Spleen (tissue), 11 donors: ENCODE data around the gene ANKS3. TPM values are rescaled to one million over a fixed set of nuclear protein-coding genes. Genes with fewer than 3 reads are reported as not detected.

Experiments
- DNase-seq: peaks from one replicate; pipeline ENCODE4 v3.0.0-alpha.2; 2020
- H3K27ac ChIP-seq, 8 donors: fragments of 200-600 bp; sonication (generic) in 7 of 8; 1 replicate in 4 of 8; 2 replicates in 4 of 8; pipeline versions ENCODE4 v1.5.0 to v1.8.0; 2016 to 2021; ENCODE audit warnings: inconsistent platforms in 4 of 8, mild to moderate bottlenecking in 4 of 8, moderate library complexity in 1 of 8
- H3K27me3 ChIP-seq, 7 donors: fragments of 200-600 bp; sonication (generic) in 6 of 7; replicated peaks in 1 of 7; 1 replicate in 4 of 7; 2 replicates in 3 of 7; pipeline versions ENCODE4 v1.5.0 to v1.8.0; 2016 to 2021; ENCODE audit warnings: inconsistent platforms in 3 of 7, mild to moderate bottlenecking in 1 of 7
- H3K36me3 ChIP-seq, 6 donors: fragments of 200-600 bp; sonication (generic) in 5 of 6; 1 replicate in 4 of 6; 2 replicates in 2 of 6; pipeline versions ENCODE4 v1.5.0 to v1.8.0; 2016 to 2021; ENCODE audit warnings: inconsistent platforms in 2 of 6
- H3K4me1 ChIP-seq, 6 donors: fragments of 200-600 bp; sonication (generic) in 5 of 6; 1 replicate in 3 of 6; 2 replicates in 3 of 6; pipeline versions ENCODE4 v1.5.0 to v1.8.0; 2016 to 2021; ENCODE audit warnings: inconsistent platforms in 3 of 6
- H3K4me3 ChIP-seq, 8 donors: fragments of 200-600 bp; sonication (generic) in 7 of 8; 1 replicate in 4 of 8; 2 replicates in 4 of 8; pipeline versions ENCODE4 v1.5.0 to v1.8.0; 2016 to 2021; ENCODE audit warnings: inconsistent platforms in 4 of 8, mild to moderate bottlenecking in 4 of 8, moderate library complexity in 2 of 8
- H3K9me3 ChIP-seq, 8 donors: fragments of 200-600 bp; sonication (generic) in 7 of 8; 1 replicate in 4 of 8; 2 replicates in 4 of 8; pipeline versions ENCODE4 v1.5.0 to v1.8.0; 2016 to 2021; ENCODE audit warnings: inconsistent platforms in 4 of 8
- CTCF ChIP-seq, 11 experiments: fragments of 200-600 bp in 7 of 11; fragments of 450-650 bp in 4 of 11; sonication (generic) in 4 of 11; IDR thresholded peaks in 8 of 11; conservative IDR thresholded peaks in 3 of 11; 1 replicate in 7 of 11; 2 replicates in 4 of 11; pipeline versions ENCODE4 v1.4.0 to v1.8.0; 2016 to 2021; ENCODE audit warnings: antibody characterized with exemption in 11 of 11, inconsistent platforms in 4 of 11, mild to moderate bottlenecking in 1 of 11
- POLR2A ChIP-seq, 3 donors: fragments of 450-650 bp; IDR thresholded peaks; one replicate each; pipeline ENCODE4 v1.5.1; 2017; ENCODE audit warnings: antibody characterized with exemption in 3 of 3, mild to moderate bottlenecking in 1 of 3
- POLR2AphosphoS5 ChIP-seq, 3 donors: sonication (generic); formaldehyde crosslinking; IDR thresholded peaks; one replicate each; pipeline ENCODE4 v1.5.1; 2017; ENCODE audit warnings: antibody characterized with exemption in 3 of 3
- WGBS, 5 donors: extraction: QIAGEN DNeasy Blood & Tissue Kit in 3 of 5; methylation state at CpG; one replicate each; pipeline versions ENCODE4 v1.1.5 to v1.1.7; 2013 to 2018; 5-methylcytosine and 5-hydroxymethylcytosine counted together
- intact Hi-C: fragments of 100-400 bp; cut with DNase I; formaldehyde crosslinking; loops from one replicate; pipeline ENCODE4 v1.15.0; 2023; ENCODE audit warnings: low total_unique reads
- polyA plus RNA-seq, 3 donors: library from polyadenylated mRNA; stranded (reverse); fragments of 200-250 nt; gene quantifications; one replicate each; pipeline ENCODE4 v1.2.1, GENCODE V29; 2013
- total RNA-seq, 7 donors: library from RNA; depleted of rRNA in 3 of 7; stranded (reverse); fragments of >200 nt in 3 of 7; fragmentation: NEBNext Ultra II Directional in 4 of 7; extraction: Animal tissue kit (Norgen Biotek cat#: 25700) in 4 of 7; gene quantifications; one replicate each; pipeline versions ENCODE4 v1.1.0 to v1.2.1, GENCODE V29; 2016 to 2021
- donor health status: healthy with polysubstance abuse.
- donor health status: DM: no; HTN: no; CAD: no; lungs with moderate emphysema.
- donor health status: DM: no; HTN: no; CAD: no.
- donor health status: Bipolar disorder and iron deficiency.
- donor health status: healthy.
- donor health status: DM: no; HTN: no; CAD: no.
- donor health status: DM: yes; HTN: yes; CAD: no.

The ANKS3 gene
- total and polyA plus RNA-seq, 10 donors = 12.5 to 29.5 (median 22.9) TPM

GRCh38 chr16:4683255-4684057 is 50.6 kb downstream of the ANKS3 start:
- no peak overlapping the region for H3K4me3 ChIP-seq
- H3K27ac ChIP-seq = peak overlapping the region in 5 of 8 donors; percentile 13 to 91 (median 87)
- H3K27me3 ChIP-seq = no peaks in the 10 kb centered on the region
- H3K9me3 ChIP-seq = no peaks in the 10 kb centered on the region
- H3K36me3 ChIP-seq = peaks cover 0 to 100% (median 68%) of the 10 kb centered on the region in 6 donors
- peaks cover 3 to 73% (median 50%) of the 10 kb centered on the region in 6 donors for H3K4me1 ChIP-seq
- no peak for DNase-seq
- 75 to 93% (median 82%) methylated on average over 16 to 17 of the region's 17 CpGs for WGBS, 5 donors
- no peak for TF ChIP-seq POLR2A (IDR thresholded peaks at IDR 0.05)
- TF ChIP-seq CTCF (IDR thresholded peaks at IDR 0.05 in 8 of 11, conservative IDR thresholded peaks at IDR 0.05 in 3 of 11) = peak in 1 of 11 experiments; percentile 11
- peak in 1 of 3 donors; percentile 3 for TF ChIP-seq POLR2AphosphoS5 (IDR thresholded peaks at IDR 0.05)
- intact Hi-C loops = loop anchor here (5.0 kb wide), 1 partner anchor 66 kb away; no protein-coding TSS in a partner anchor

GRCh38 chr16:4682616-4683254 is 51.3 kb downstream of the ANKS3 start:
- Histone ChIP-seq H3K36me3 (peaks cover 0 to 100% (median 61%) of the 10 kb centered on the region in 6 donors), H3K27me3 (no peaks in the 10 kb centered on the region), H3K27ac (peak overlapping the region in 5 of 8 donors; percentile 13 to 91 (median 87)), H3K9me3 (no peaks in the 10 kb centered on the region), H3K4me1 (peaks cover 3 to 72% (median 49%) of the 10 kb centered on the region in 6 donors), H3K4me3 (no peak overlapping the region)
- peak; percentile 38 to 80 (median 63) for TF ChIP-seq POLR2AphosphoS5 (IDR thresholded peaks at IDR 0.05)
- peak in 10 of 11 experiments; percentile 37 to 77 (median 58) for TF ChIP-seq CTCF (IDR thresholded peaks at IDR 0.05 in 8 of 11, conservative IDR thresholded peaks at IDR 0.05 in 3 of 11)
- no peak for TF ChIP-seq POLR2A (IDR thresholded peaks at IDR 0.05)
- intact Hi-C loops = loop anchor here (5.0 kb wide), 1 partner anchor 65 kb away; no protein-coding TSS in a partner anchor
- WGBS, 5 donors = 64 to 87% (median 75%) methylated on average over 30 to 36 of the region's 36 CpGs
- DNase-seq = peak; percentile 87

GRCh38 chr16:4682084-4682591 is 51.9 kb downstream of the ANKS3 start:
- Histone ChIP-seq H3K9me3 (no peaks in the 10 kb centered on the region), H3K4me3 (no peak overlapping the region), H3K27ac (peak overlapping the region in 4 of 8 donors; percentile 85 to 91 (median 88)), H3K27me3 (no peaks in the 10 kb centered on the region), H3K4me1 (peaks cover 6 to 76% (median 51%) of the 10 kb centered on the region in 6 donors), H3K36me3 (peaks cover 0 to 100% (median 59%) of the 10 kb centered on the region in 6 donors)
- intact Hi-C loops = loop anchor here (5.0 kb wide), 1 partner anchor 65 kb away; no protein-coding TSS in a partner anchor
- TF ChIP-seq CTCF (IDR thresholded peaks at IDR 0.05 in 8 of 11, conservative IDR thresholded peaks at IDR 0.05 in 3 of 11) = no peak
- TF ChIP-seq POLR2A (IDR thresholded peaks at IDR 0.05) = no peak
- peak in 1 of 3 donors; percentile 44 for TF ChIP-seq POLR2AphosphoS5 (IDR thresholded peaks at IDR 0.05)
- 76 to 96% (median 83%) methylated on average over 10 to 26 of the region's 26 CpGs for WGBS, 5 donors
- peak; percentile 72 for DNase-seq
